RWPE2 (cell line): Measurements from ENCODE around the gene MRPL36.

ENCODE experiments used
- ATAC-seq: fragments of 200-7000 bp; cut with Tn5 transposase; 3 replicates; pipeline ENCODE4 v1.9.1; 2021; ENCODE audit warnings: low read depth
- DNase-seq: peaks from one replicate; pipeline ENCODE4 v3.0.0-alpha.2; 2020; ENCODE audit warnings: low spot score
- H3K27ac ChIP-seq: fragments of 450-650 bp; 2 replicates; pipeline ENCODE4 v1.5.1; 2017; ENCODE audit warnings: mild to moderate bottlenecking; ENCODE audit not compliant: poor library complexity, severe bottlenecking
- H3K27me3 ChIP-seq: fragments of 250-450 bp; sonication (Bioruptor Pico); 2 replicates; pipeline ENCODE4 v1.5.1; 2021; ENCODE audit warnings: mild to moderate bottlenecking, moderate library complexity; ENCODE audit not compliant: insufficient read depth, poor library complexity, severe bottlenecking
- H3K36me3 ChIP-seq: fragments of 250-450 bp; sonication (Bioruptor Pico); 2 replicates; pipeline ENCODE4 v1.5.1; 2020; ENCODE audit warnings: low read depth, mild to moderate bottlenecking, moderate library complexity
- H3K4me1 ChIP-seq: fragments of 250-450 bp; sonication (Bioruptor Pico); 2 replicates; pipeline ENCODE4 v1.5.1; 2021; ENCODE audit warnings: mild to moderate bottlenecking, moderate library complexity; ENCODE audit not compliant: insufficient read depth, poor library complexity, severe bottlenecking
- H3K4me3 ChIP-seq: fragments of 250-450 bp; sonication (Bioruptor Pico); 2 replicates; pipeline ENCODE4 v1.5.1; 2021; ENCODE audit warnings: mild to moderate bottlenecking, moderate library complexity; ENCODE audit not compliant: severe bottlenecking
- H3K9me3 ChIP-seq: fragments of 250-450 bp; sonication (Bioruptor Pico); 2 replicates; pipeline ENCODE4 v1.5.1; 2021; ENCODE audit warnings: mild to moderate bottlenecking, moderate library complexity; ENCODE audit not compliant: severe bottlenecking
- CTCF ChIP-seq: fragments of 450-650 bp; IDR thresholded peaks from one replicate; pipeline ENCODE4 v1.5.1; 2017; ENCODE audit warnings: mild to moderate bottlenecking, moderate library complexity; ENCODE audit not compliant: poor library complexity, severe bottlenecking

The MRPL36 gene

GRCh38 chr5:1748845-1749244 is 50.8 kb downstream of the MRPL36 start:
- no peak for TF ChIP-seq CTCF
- Histone ChIP-seq H3K27ac (no peak overlapping the region), H3K36me3 (no peaks in the 10 kb centered on the region), H3K27me3 (peaks cover 13% of the 10 kb centered on the region), H3K4me3 (no peak overlapping the region), H3K9me3 (no peaks in the 10 kb centered on the region), H3K4me1 (no peaks in the 10 kb centered on the region)
- no peak for DNase-seq
- ATAC-seq = no peak
